ENCODE results near the gene NDUFS2. TPM values are rescaled to one million over a fixed set of nuclear protein-coding genes. Genes with fewer than 3 reads are reported as not detected.
"Not testable (repeated sequence)": the region's sequence is repeated elsewhere in the genome, so short reads cannot be mapped to it uniquely, and the experiment has no call there.

The NDUFS2 gene
- polyA plus RNA-seq, 12 donors, result 92.6 to 165 (median 136) TPM; not detected in 1

DNA sequence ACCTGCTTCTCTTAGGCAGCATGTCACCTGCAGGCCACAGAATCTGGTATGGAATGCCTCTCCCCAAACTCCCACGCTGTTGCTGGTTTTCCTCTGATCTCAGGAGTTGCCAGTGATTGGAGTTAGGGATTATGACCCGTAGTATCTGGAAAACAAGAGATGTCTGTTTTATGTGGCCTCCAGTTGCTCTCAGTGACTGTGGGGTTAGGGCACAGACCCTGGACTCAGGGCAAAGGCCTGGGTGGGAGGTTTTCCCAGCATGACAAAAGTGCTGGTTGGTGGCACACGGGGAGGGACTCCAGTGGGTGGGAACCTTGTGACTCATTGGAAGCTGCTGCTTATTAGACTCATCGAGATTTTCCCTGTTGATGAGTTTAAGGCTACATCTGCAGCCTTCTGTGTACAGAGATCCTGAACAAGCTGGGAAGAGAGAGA is 35.9 kb downstream of the NDUFS2 start, which contains the start of gene NR1I3:
Gene NR1I3 (minus strand): TSS at position 165 of the 435 bp plus-strand sequence. CDS start 1,638 bp downstream, outside the sequence.
- DNase-seq, result no peak

- no peak for DNase-seq
Observed at GRCh38 chr1:161241682-161242081, 39.5 kb downstream of the NDUFS2 start.

DNA sequence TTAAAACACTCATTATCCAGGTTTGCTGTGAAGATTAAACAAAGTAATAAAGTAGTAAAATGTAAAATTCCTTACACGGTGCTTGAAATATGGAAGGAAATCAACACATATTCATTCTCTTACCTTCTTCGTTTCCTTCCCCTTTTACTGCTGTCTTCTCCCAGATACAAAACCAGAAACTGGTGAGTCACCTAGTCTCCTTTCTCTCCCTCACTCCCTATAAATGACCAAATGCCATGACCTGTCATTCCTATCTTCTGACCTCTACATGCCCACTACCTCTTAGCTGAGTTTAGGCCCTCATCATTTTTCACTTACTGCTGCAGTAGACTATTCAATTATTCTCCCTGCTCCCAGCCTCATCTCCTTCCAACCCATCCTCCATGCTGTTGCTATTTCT is 40.1 kb downstream of the NDUFS2 start:
- no peak for DNase-seq

- no peak for DNase-seq
Observed at GRCh38 chr1:161244888-161245287, 42.7 kb downstream of the NDUFS2 start.

DNA sequence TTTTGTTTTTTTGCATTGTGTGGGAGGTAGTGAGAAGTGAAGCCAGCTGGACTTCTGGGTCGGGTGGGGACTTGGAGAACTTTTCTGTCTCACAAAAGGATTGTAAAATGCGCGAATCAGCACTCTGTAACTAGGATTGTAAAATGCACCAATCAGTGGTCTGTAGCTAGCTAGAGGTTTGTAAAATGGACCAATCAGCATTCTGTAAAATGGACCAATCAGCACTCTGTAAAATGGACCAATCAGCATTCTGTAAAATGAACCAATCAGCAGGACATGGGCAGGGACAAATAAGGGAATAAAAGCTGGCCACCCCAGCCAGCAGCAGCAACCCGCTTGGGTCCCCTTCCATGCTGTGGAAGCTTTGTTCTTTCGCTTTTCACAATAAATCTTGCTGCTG is 47.9 kb downstream of the NDUFS2 start:
- not testable (repeated sequence) for DNase-seq

GRCh38 chr1:161250829-161251228 is 48.7 kb downstream of the NDUFS2 start:
- DNase-seq, result no peak

- DNase-seq, result no peak
Observed at GRCh38 chr1:161251579-161251978, 49.4 kb downstream of the NDUFS2 start.

- not testable (repeated sequence) for DNase-seq
Observed at GRCh38 chr1:161255302-161255701, 53.1 kb downstream of the NDUFS2 start.

- DNase-seq, result not testable (repeated sequence)
Observed at GRCh38 chr1:161255955-161256520, 53.9 kb downstream of the NDUFS2 start.

GRCh38 chr1:161257109-161257508 is 54.9 kb downstream of the NDUFS2 start:
- not testable (repeated sequence) for DNase-seq

GRCh38 chr1:161258439-161259344 is 56.5 kb downstream of the NDUFS2 start, which contains the start of gene PCP4L1:
Gene PCP4L1, plus strand, starts transcription at chr1:161258745. Its CDS starts 230 bp downstream, at chr1:161258975.
- peak; percentile 20 for DNase-seq

GRCh38 chr1:161259345-161259702 is 57.2 kb downstream of the NDUFS2 start:
- DNase-seq, result no peak

GRCh38 chr1:161259765-161260164 is 57.6 kb downstream of the NDUFS2 start:
- DNase-seq, result no peak

GRCh38 chr1:161260376-161261260 is 58.5 kb downstream of the NDUFS2 start:
- DNase-seq, result no peak

DNA sequence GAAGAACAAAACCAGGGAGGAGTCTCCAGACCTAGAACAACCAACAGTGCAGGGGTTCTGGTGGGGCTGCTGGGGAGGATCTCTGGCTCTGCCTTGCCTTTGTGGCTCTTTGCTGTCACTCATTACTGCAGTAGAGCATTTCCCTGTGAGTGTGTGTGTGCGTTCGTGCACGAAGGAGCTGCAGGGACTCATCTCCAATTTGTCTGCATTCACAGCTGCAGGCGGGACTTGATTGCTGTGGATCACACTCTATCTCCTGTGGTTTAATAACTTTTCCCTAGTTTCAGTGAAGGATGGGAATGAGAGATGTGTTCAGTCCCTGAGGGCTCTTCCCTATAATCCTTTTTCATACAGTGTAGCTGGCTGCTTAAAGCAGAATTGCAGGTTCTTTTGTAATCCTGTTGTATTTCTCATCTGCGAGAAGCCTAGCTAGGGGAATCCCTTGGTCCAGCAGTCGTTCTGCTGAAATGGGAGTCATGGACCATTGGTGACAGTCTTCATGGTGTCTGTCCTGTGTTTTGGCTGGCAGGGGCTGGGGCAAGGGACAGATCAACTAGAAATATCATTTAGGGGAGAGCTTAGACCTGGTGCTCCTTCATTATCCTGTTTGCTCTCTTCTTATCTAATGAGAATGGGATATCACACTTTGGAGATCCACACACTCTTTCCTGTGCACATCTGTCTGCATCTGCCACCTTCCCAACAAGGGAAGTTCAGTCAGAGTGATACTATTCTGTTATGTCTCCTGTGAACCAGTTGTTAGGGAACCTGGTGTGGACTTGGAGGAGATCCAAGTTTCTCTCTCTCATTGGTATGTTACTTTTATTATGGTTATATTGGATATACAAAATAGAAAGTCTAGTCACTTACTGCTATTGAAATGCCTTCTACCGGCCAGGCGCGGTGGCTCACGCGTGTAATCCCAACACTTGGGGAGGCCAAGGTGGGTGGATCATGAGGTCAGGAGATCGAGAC is 59.4 kb downstream of the NDUFS2 start:
- DNase-seq, result no peak

Other genes starting within 250 kb of the NDUFS2 start
- under 1 TPM in 1 of 12 donors, not detected in 11; 0.36 TPM for gene ITLN2, start 247.6 kb upstream of the NDUFS2 start, polyA plus RNA-seq (ENCODE audit: insufficient read length in 12 of 12)
- 10 to 100 TPM in 11 of 12 donors, not detected in 1; 11.5 to 40.4 (median 16.3) TPM for gene F11R, start 181.2 kb upstream of the NDUFS2 start, polyA plus RNA-seq (ENCODE audit: insufficient read length in 12 of 12)
- gene TSTD1, start 163.4 kb upstream of the NDUFS2 start, polyA plus RNA-seq (ENCODE audit: insufficient read length in 12 of 12), result 10 to 100 TPM in 11 of 12 donors, not detected in 1; 18.6 to 33.2 (median 23.2) TPM
- gene USF1, start 156.4 kb upstream of the NDUFS2 start, polyA plus RNA-seq (ENCODE audit: insufficient read length in 12 of 12), result 10 to 100 TPM in 11 of 12 donors, not detected in 1; 24.8 to 51.5 (median 33.4) TPM
- gene ARHGAP30, start 132.5 kb upstream of the NDUFS2 start, polyA plus RNA-seq (ENCODE audit: insufficient read length in 12 of 12), result 10 to 100 TPM in 1 of 12 donors, 1 to 10 TPM in 10, not detected in 1; 1.8 to 12.9 (median 2.9) TPM
- gene NECTIN4, start 112.8 kb upstream of the NDUFS2 start, polyA plus RNA-seq (ENCODE audit: insufficient read length in 12 of 12), result 10 to 100 TPM in 2 of 12 donors, 1 to 10 TPM in 1, under 1 TPM in 5, not detected in 4; 0.04 to 28.3 (median 0.19) TPM
- 1 to 10 TPM in 4 of 12 donors, under 1 TPM in 5, not detected in 3; 0.32 to 1.7 (median 0.73) TPM for gene KLHDC9, start 104.0 kb upstream of the NDUFS2 start, polyA plus RNA-seq (ENCODE audit: insufficient read length in 12 of 12)
- gene PFDN2, start 84.3 kb upstream of the NDUFS2 start, polyA plus RNA-seq (ENCODE audit: insufficient read length in 12 of 12), result 10 to 100 TPM in 11 of 12 donors, not detected in 1; 51.9 to 78.1 (median 63.6) TPM
- gene NIT1, start 84.3 kb upstream of the NDUFS2 start, polyA plus RNA-seq (ENCODE audit: insufficient read length in 12 of 12), result 10 to 100 TPM in 11 of 12 donors, not detected in 1; 25.2 to 35.4 (median 30.8) TPM
- 10 to 100 TPM in 11 of 12 donors, not detected in 1; 36.3 to 54.8 (median 45.0) TPM for gene DEDD, start 69.7 kb upstream of the NDUFS2 start, polyA plus RNA-seq (ENCODE audit: insufficient read length in 12 of 12)
- gene UFC1, start 48.4 kb upstream of the NDUFS2 start, polyA plus RNA-seq (ENCODE audit: insufficient read length in 12 of 12), result 100 to 1,000 TPM in 8 of 12 donors, 10 to 100 TPM in 3, not detected in 1; 90.7 to 129 (median 108) TPM
- 10 to 100 TPM in 11 of 12 donors, not detected in 1; 20.4 to 33.1 (median 29.1) TPM for gene USP21, start 42.9 kb upstream of the NDUFS2 start, polyA plus RNA-seq (ENCODE audit: insufficient read length in 12 of 12)
- 10 to 100 TPM in 11 of 12 donors, not detected in 1; 14.1 to 38.7 (median 23.6) TPM for gene PPOX, start 35.9 kb upstream of the NDUFS2 start, polyA plus RNA-seq (ENCODE audit: insufficient read length in 12 of 12)
- 10 to 100 TPM in 11 of 12 donors, not detected in 1; 18.8 to 41.2 (median 24.5) TPM for gene B4GALT3, start 24.9 kb upstream of the NDUFS2 start, polyA plus RNA-seq (ENCODE audit: insufficient read length in 12 of 12)
- 10 to 100 TPM in 8 of 12 donors, 1 to 10 TPM in 3, not detected in 1; 7.2 to 14.7 (median 10.8) TPM for gene ADAMTS4, start 3.3 kb upstream of the NDUFS2 start, polyA plus RNA-seq (ENCODE audit: insufficient read length in 12 of 12)
- gene FCER1G, start 12.9 kb downstream of the NDUFS2 start, polyA plus RNA-seq (ENCODE audit: insufficient read length in 12 of 12), result 10 to 100 TPM in 10 of 12 donors, not detected in 2; 12.5 to 37.0 (median 18.9) TPM
- gene APOA2, start 21.3 kb downstream of the NDUFS2 start, polyA plus RNA-seq (ENCODE audit: insufficient read length in 12 of 12), result 10 to 100 TPM in 1 of 12 donors, 1 to 10 TPM in 6, under 1 TPM in 2, not detected in 3; 0.57 to 57.1 (median 1.4) TPM
- gene TOMM40L, start 23.7 kb downstream of the NDUFS2 start, polyA plus RNA-seq (ENCODE audit: insufficient read length in 12 of 12), result 10 to 100 TPM in 4 of 12 donors, 1 to 10 TPM in 7, not detected in 1; 7.2 to 40.3 (median 9.4) TPM
- 1 to 10 TPM in 5 of 12 donors, under 1 TPM in 5, not detected in 2; 0.40 to 2.1 (median 1.1) TPM for gene NR1I3, start 35.8 kb downstream of the NDUFS2 start, polyA plus RNA-seq (ENCODE audit: insufficient read length in 12 of 12)
- 1 to 10 TPM in 1 of 12 donors, under 1 TPM in 8, not detected in 3; 0.14 to 1.0 (median 0.38) TPM for gene PCP4L1, start 56.4 kb downstream of the NDUFS2 start, polyA plus RNA-seq (ENCODE audit: insufficient read length in 12 of 12)
- 10 to 100 TPM in 8 of 12 donors, 1 to 10 TPM in 3, not detected in 1; 5.7 to 39.9 (median 13.9) TPM for gene MPZ, start 107.6 kb downstream of the NDUFS2 start, polyA plus RNA-seq (ENCODE audit: insufficient read length in 12 of 12)
- 100 to 1,000 TPM in 11 of 12 donors, 10 to 100 TPM in 1; 91.3 to 429 (median 132) TPM for gene SDHC, start 112.0 kb downstream of the NDUFS2 start, polyA plus RNA-seq (ENCODE audit: insufficient read length in 12 of 12)
- 1 to 10 TPM in 4 of 12 donors, under 1 TPM in 2, not detected in 6; 0.73 to 1.5 (median 1.3) TPM for gene CFAP126, start 165.5 kb downstream of the NDUFS2 start, polyA plus RNA-seq (ENCODE audit: insufficient read length in 12 of 12)

Measured in muscle of arm (tissue), 12 donors.